Gastroesophageal sphincter (tissue), 4 donors: ENCODE data around the gene TP53BP1. TPM values are rescaled to one million over a fixed set of nuclear protein-coding genes. Genes with fewer than 3 reads are reported as not detected.

ENCODE experiments used
- ATAC-seq: fragments of 150-250 bp; one replicate; pipeline ENCODE4 v1.9.1; 2016; ENCODE audit warnings: mild to moderate bottlenecking, moderate library complexity
- H3K27ac ChIP-seq, 4 donors: fragments of 200-600 bp; sonication (generic) in 3 of 4; 1 replicate in 3 of 4; 2 replicates in 1 of 4; pipeline ENCODE4 v1.5.1; 2016 to 2019
- H3K27me3 ChIP-seq: fragments of 200-600 bp; sonication (generic); one replicate; pipeline ENCODE4 v1.5.1; 2019
- H3K36me3 ChIP-seq, 2 donors: fragments of 200-600 bp; sonication (generic); one replicate each; pipeline ENCODE4 v1.5.1; 2019; ENCODE audit warnings: control low read depth in 1 of 2
- H3K4me1 ChIP-seq, 3 donors: fragments of 200-600 bp; sonication (generic); 1 replicate in 2 of 3; 2 replicates in 1 of 3; pipeline ENCODE4 v1.5.1; 2016 to 2019; ENCODE audit warnings: control low read depth in 2 of 3
- H3K4me3 ChIP-seq, 2 donors: fragments of 200-600 bp; sonication (generic); one replicate each; pipeline ENCODE4 v1.5.1; 2019; ENCODE audit warnings: mild to moderate bottlenecking in 1 of 2, moderate library complexity in 1 of 2
- H3K9me3 ChIP-seq, 3 donors: fragments of 200-600 bp; sonication (generic); one replicate each; pipeline ENCODE4 v1.5.1; 2017 to 2019; ENCODE audit warnings: control low read depth in 2 of 3
- EP300 ChIP-seq: sonication (generic); formaldehyde crosslinking; IDR thresholded peaks from one replicate; pipeline ENCODE4 v1.6.1; 2017; ENCODE audit warnings: antibody characterized with exemption, mild to moderate bottlenecking
- POLR2A ChIP-seq, 2 donors: fragments of 450-650 bp; IDR thresholded peaks; one replicate each; pipeline ENCODE4 v1.6.1; 2017; ENCODE audit warnings: antibody characterized with exemption in 2 of 2, mild to moderate bottlenecking in 2 of 2, moderate library complexity in 1 of 2
- POLR2AphosphoS5 ChIP-seq: sonication (generic); formaldehyde crosslinking; IDR thresholded peaks from one replicate; pipeline ENCODE4 v1.6.1; 2017; ENCODE audit warnings: antibody characterized with exemption
- WGBS, 2 donors: methylation state at CpG; one replicate each; pipeline ENCODE4 v1.1.5; 2018; ENCODE audit warnings: low coverage in 1 of 2; 5-methylcytosine and 5-hydroxymethylcytosine counted together
- total RNA-seq, 4 donors: library from RNA; depleted of rRNA; stranded (reverse); fragments of >200 nt; gene quantifications; one replicate each; pipeline ENCODE4 v1.1.0, GENCODE V29; 2016
- TF ChIP-seq, protein P1 (sequence below), 4 experiments: fragments of 200-600 bp in 2 of 4; fragments of 450-650 bp in 2 of 4; sonication (generic) in 1 of 4; IDR thresholded peaks; one replicate each; pipeline ENCODE4 v1.5.1; 2017 to 2019; ENCODE audit warnings: antibody characterized with exemption in 4 of 4, mild to moderate bottlenecking in 2 of 4, moderate library complexity in 2 of 4

TP53BP1 gene
- total RNA-seq, 4 donors from 2014 or later = 21.8 to 40.2 (median 33.5) TPM

GRCh38 chr15:43508421-43508820, 15.5 kb upstream of the TP53BP1 start:
- WGBS, 2 donors = 50% methylated on average over 1 of the region's 1 CpG; no CpG with 5 or more reads in 1 of the 2 donors
- Histone ChIP-seq H3K36me3 (no peaks in the 10 kb centered on the region), H3K9me3 (no peaks in the 10 kb centered on the region), H3K27me3 (no peaks in the 10 kb centered on the region), H3K4me3 (no peak overlapping the region), H3K4me1 (peaks cover 0 to 34% (median 7%) of the 10 kb centered on the region in 3 donors), H3K27ac (peak overlapping the region in 3 of 4 donors; percentile 74 to 84 (median 84))
- no peak for ATAC-seq
- TF ChIP-seq EP300 = no peak
- TF ChIP-seq, protein P1, sequence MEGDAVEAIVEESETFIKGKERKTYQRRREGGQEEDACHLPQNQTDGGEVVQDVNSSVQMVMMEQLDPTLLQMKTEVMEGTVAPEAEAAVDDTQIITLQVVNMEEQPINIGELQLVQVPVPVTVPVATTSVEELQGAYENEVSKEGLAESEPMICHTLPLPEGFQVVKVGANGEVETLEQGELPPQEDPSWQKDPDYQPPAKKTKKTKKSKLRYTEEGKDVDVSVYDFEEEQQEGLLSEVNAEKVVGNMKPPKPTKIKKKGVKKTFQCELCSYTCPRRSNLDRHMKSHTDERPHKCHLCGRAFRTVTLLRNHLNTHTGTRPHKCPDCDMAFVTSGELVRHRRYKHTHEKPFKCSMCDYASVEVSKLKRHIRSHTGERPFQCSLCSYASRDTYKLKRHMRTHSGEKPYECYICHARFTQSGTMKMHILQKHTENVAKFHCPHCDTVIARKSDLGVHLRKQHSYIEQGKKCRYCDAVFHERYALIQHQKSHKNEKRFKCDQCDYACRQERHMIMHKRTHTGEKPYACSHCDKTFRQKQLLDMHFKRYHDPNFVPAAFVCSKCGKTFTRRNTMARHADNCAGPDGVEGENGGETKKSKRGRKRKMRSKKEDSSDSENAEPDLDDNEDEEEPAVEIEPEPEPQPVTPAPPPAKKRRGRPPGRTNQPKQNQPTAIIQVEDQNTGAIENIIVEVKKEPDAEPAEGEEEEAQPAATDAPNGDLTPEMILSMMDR (IDR thresholded peaks at IDR 0.05) = no peak
- TF ChIP-seq POLR2A (IDR thresholded peaks at IDR 0.05) = no peak
- no peak for TF ChIP-seq POLR2AphosphoS5

DNA sequence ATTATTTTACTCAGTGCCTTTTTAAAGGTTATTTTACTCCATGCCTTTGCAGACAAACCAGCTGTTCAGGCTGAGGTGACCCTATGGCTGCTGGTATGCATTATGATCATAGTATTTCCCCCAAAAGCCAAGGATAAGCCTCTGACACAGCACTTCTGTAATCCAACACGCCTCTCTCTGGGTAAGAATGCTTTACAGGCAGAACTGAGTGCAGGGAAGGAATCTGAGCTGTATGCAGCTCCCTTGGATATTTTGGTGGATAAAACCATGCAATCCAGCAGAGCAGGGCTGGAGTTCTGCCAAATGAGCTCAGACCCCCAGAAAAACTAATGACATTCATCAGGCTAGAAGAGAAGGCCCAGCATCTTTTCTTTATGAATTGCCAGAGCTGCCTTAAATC, 12.8 kb upstream of the TP53BP1 start:
- no peak overlapping the region for H3K4me3 ChIP-seq
- H3K4me1 ChIP-seq = peaks cover 0 to 23% (median 7%) of the 10 kb centered on the region in 3 donors
- no peaks in the 10 kb centered on the region for H3K36me3 ChIP-seq
- H3K27me3 ChIP-seq = no peaks in the 10 kb centered on the region
- no CpG with 5 or more reads among the region's 1 CpG for WGBS, 2 donors
- TF ChIP-seq POLR2A (IDR thresholded peaks at IDR 0.05) (no peak), EP300 (no peak), POLR2AphosphoS5 (no peak)
- TF ChIP-seq, protein P1 (IDR thresholded peaks at IDR 0.05) = no peak
- no peak for ATAC-seq
- no peak overlapping the region for H3K27ac ChIP-seq
- H3K9me3 ChIP-seq = no peaks in the 10 kb centered on the region

- Histone ChIP-seq H3K4me1 (no peaks in the 10 kb centered on the region), H3K4me3 (no peak overlapping the region), H3K27ac (no peak overlapping the region), H3K36me3 (no peaks in the 10 kb centered on the region), H3K9me3 (no peaks in the 10 kb centered on the region), H3K27me3 (no peaks in the 10 kb centered on the region)
- 90 to 94% methylated on average over 1 of the region's 1 CpG for WGBS, 2 donors
- TF ChIP-seq POLR2AphosphoS5 (no peak), POLR2A (IDR thresholded peaks at IDR 0.05) (no peak), EP300 (no peak)
- TF ChIP-seq, protein P1 (IDR thresholded peaks at IDR 0.05) = no peak
- no peak for ATAC-seq
These were observed 6.7 kb upstream of the TP53BP1 start for GRCh38 chr15:43499635-43500034.

DNA sequence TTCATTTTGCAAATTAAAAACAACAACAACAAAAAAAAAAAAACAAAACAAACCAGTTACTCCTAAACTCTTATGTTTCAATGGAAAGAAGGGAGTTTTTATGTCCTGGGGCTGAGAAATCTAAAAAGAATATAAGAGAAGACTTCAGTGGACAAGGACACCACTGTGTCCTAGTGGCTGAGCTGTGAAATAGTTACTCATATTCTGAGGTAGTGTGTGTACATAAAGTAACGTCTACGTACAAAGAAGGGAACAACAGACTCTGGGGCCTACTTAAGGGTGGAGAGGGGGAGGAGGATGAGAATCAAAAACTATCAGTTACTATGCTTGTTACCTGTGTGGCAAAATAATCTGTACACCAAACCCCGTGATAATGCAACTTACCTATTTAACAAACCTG, 6.0 kb upstream of the TP53BP1 start:
- TF ChIP-seq POLR2AphosphoS5 = no peak
- TF ChIP-seq EP300 = no peak
- no peak for TF ChIP-seq POLR2A (IDR thresholded peaks at IDR 0.05)
- TF ChIP-seq, protein P1 (IDR thresholded peaks at IDR 0.05) = no peak
- Histone ChIP-seq H3K9me3 (no peaks in the 10 kb centered on the region), H3K36me3 (no peaks in the 10 kb centered on the region), H3K27ac (no peak overlapping the region), H3K4me1 (no peaks in the 10 kb centered on the region), H3K27me3 (no peaks in the 10 kb centered on the region), H3K4me3 (no peak overlapping the region)
- no peak for ATAC-seq
- WGBS, 2 donors = 52 to 63% methylated on average over 3 of the region's 3 CpGs

DNA sequence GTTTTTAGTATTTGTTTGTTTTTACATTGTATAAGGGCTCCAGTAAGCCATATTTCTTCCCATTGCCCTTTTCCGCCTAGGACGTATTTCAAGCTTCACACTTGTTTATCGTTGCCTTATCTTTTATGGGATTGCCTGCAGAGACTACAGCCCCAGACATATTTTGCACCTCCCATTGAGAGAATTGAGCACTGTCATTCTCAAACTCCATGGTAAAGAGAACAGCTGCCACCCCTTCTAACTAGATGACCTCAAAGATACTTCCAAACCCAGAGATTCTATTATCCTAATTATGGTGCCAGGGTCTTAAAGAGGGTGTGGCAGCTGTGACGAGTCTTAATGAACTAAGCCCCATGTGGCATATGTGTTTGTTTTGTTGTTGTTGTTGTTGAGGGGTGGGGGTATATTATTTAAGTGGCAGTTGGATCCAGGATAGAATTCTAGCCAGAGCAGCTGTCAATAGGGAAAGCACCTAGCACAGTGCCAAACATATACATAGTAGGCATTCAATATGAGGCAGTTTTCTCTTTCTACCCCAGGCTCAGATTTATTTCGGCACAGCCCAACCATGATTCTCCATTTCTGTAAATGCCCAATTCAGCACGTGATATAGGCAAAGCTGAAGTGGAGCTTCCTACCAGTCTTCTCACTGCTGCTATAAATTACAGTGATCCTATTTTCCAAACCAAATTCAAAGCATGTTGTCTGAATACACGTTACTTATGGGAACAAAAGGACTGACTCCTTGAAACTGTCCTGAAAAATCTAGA, 932 bp upstream of the TP53BP1 start:
- H3K27ac ChIP-seq = peak overlapping the region in 3 of 4 donors; percentile 90 to 93 (median 91)
- WGBS, 2 donors = 52 to 55% methylated on average over 6 to 7 of the region's 7 CpGs

More for the DNA sequence above, 932 bp upstream of the TP53BP1 start:
- peak overlapping the region; percentile 87 for H3K4me3 ChIP-seq
- H3K27me3 ChIP-seq = no peaks in the 10 kb centered on the region
- no peak for ATAC-seq
- no peak for TF ChIP-seq EP300
- TF ChIP-seq POLR2A (IDR thresholded peaks at IDR 0.05) = no peak
- TF ChIP-seq, protein P1 (IDR thresholded peaks at IDR 0.05) = no peak
- TF ChIP-seq POLR2AphosphoS5 = no peak
- H3K9me3 ChIP-seq = no peaks in the 10 kb centered on the region
- peaks cover 0 to 7% of the 10 kb centered on the region in 2 donors for H3K36me3 ChIP-seq
- H3K4me1 ChIP-seq = peaks cover 0 to 38% (median 3%) of the 10 kb centered on the region in 3 donors
